Thyroid gland (tissue), 4 donors: ENCODE results near the gene FAM53A.

Source experiments
- CTCF ChIP-seq, 6 experiments: fragments of 200-600 bp in 3 of 6; fragments of 450-650 bp in 3 of 6; sonication (generic) in 3 of 6; IDR thresholded peaks; one replicate each; pipeline ENCODE4 v1.5.1; 2016 to 2019; ENCODE audit warnings: antibody characterized with exemption in 6 of 6, mild to moderate bottlenecking in 2 of 6, inconsistent platforms in 1 of 6, moderate library complexity in 1 of 6
- POLR2A ChIP-seq, 2 donors: fragments of 450-650 bp; IDR thresholded peaks; one replicate each; pipeline ENCODE4 v1.6.1; 2017; ENCODE audit warnings: antibody characterized with exemption in 2 of 2, mild to moderate bottlenecking in 2 of 2, moderate library complexity in 1 of 2

DNA sequence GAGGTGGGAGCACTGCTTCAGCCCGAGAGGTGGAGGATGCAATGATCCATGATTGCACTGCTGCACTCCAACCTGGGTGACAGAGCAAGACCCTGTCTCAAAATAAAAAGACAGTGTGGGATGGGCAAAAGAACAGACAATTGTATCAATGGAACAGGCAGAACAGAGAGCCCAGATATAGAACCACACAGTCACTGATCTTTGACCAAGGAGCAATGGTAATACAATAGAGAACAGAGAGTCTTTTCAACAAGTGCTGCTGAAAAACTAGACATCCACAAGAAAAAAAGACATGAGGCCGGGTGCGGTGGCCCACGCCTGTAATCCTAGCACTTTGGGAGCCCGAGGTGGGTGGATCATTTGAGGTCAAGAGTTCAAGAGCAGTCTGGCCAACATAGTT lies 5.9 kb downstream of the FAM53A start:
- TF ChIP-seq POLR2A (IDR thresholded peaks at IDR 0.05) (no peak), CTCF (IDR thresholded peaks at IDR 0.05) (no peak)
